ENCODE measurements around the gene THBD. TPM values are rescaled to one million over a fixed set of nuclear protein-coding genes. Genes with fewer than 3 reads are reported as not detected.

Gene THBD
- total and polyA plus RNA-seq, 10 donors, result 7.2 to 255 (median 61.4) TPM

- Histone ChIP-seq H3K36me3 (peaks cover 0 to 35% (median 0%) of the 10 kb centered on the region in 6 donors), H3K27ac (peak overlapping the region in 4 of 8 donors; percentile 6 to 96 (median 50)), H3K27me3 (replicated peaks in 1 of 7) (no peaks in the 10 kb centered on the region), H3K9me3 (no peaks in the 10 kb centered on the region), H3K4me1 (peaks cover 3 to 67% (median 47%) of the 10 kb centered on the region in 6 donors), H3K4me3 (peak overlapping the region in 1 of 8 donors; percentile 67)
- WGBS, 5 donors, result 69 to 83% (median 79%) methylated on average over 9 of the region's 9 CpGs
- no peak for DNase-seq
- TF ChIP-seq CTCF (IDR thresholded peaks at IDR 0.05 in 8 of 11, conservative IDR thresholded peaks at IDR 0.05 in 3 of 11), result no peak
- TF ChIP-seq POLR2A (IDR thresholded peaks at IDR 0.05), result no peak
- TF ChIP-seq POLR2AphosphoS5 (IDR thresholded peaks at IDR 0.05), result no peak
- intact Hi-C loops (cut with DNase I; ENCODE audit: low total_unique reads), result no loop called here
Observed at GRCh38 chr20:23081263-23081819, 31.9 kb upstream of the THBD start.

GRCh38 chr20:23080521-23080920, 31.0 kb upstream of the THBD start:
- peak overlapping the region in 4 of 8 donors; percentile 6 to 96 (median 50) for H3K27ac ChIP-seq
- peaks cover 2 to 59% (median 39%) of the 10 kb centered on the region in 6 donors for H3K4me1 ChIP-seq
- H3K9me3 ChIP-seq, result no peaks in the 10 kb centered on the region
- intact Hi-C loops (cut with DNase I; ENCODE audit: low total_unique reads), result no loop called here
- H3K36me3 ChIP-seq, result peaks cover 0 to 35% (median 0%) of the 10 kb centered on the region in 6 donors
- H3K4me3 ChIP-seq, result peak overlapping the region in 1 of 8 donors; percentile 67
- WGBS, 5 donors, result 62 to 82% (median 70%) methylated on average over 10 of the region's 10 CpGs
- TF ChIP-seq POLR2AphosphoS5 (IDR thresholded peaks at IDR 0.05), result peak in 1 of 3 donors; percentile 65
- TF ChIP-seq CTCF (IDR thresholded peaks at IDR 0.05 in 8 of 11, conservative IDR thresholded peaks at IDR 0.05 in 3 of 11), result no peak
- H3K27me3 ChIP-seq (replicated peaks in 1 of 7), result no peaks in the 10 kb centered on the region
- no peak for DNase-seq

GRCh38 chr20:23079926-23080325, 30.5 kb upstream of the THBD start:
- no peak for DNase-seq
- no peaks in the 10 kb centered on the region for H3K27me3 ChIP-seq (replicated peaks in 1 of 7)
- H3K4me3 ChIP-seq, result no peak overlapping the region
- H3K4me1 ChIP-seq, result peaks cover 0 to 53% (median 34%) of the 10 kb centered on the region in 6 donors
- H3K27ac ChIP-seq, result peak overlapping the region in 1 of 8 donors; percentile 96
- peaks cover 0 to 39% (median 0%) of the 10 kb centered on the region in 6 donors for H3K36me3 ChIP-seq
- no peaks in the 10 kb centered on the region for H3K9me3 ChIP-seq
- intact Hi-C loops (cut with DNase I; ENCODE audit: low total_unique reads), result no loop called here
- 77 to 90% (median 84%) methylated on average over 2 of the region's 2 CpGs for WGBS, 5 donors
- TF ChIP-seq POLR2AphosphoS5 (IDR thresholded peaks at IDR 0.05), result no peak
- TF ChIP-seq POLR2A (IDR thresholded peaks at IDR 0.05), result no peak
- no peak for TF ChIP-seq CTCF (IDR thresholded peaks at IDR 0.05 in 8 of 11, conservative IDR thresholded peaks at IDR 0.05 in 3 of 11)

- Histone ChIP-seq H3K4me3 (no peak overlapping the region), H3K36me3 (peaks cover 0 to 46% (median 0%) of the 10 kb centered on the region in 6 donors), H3K27me3 (replicated peaks in 1 of 7) (no peaks in the 10 kb centered on the region), H3K9me3 (no peaks in the 10 kb centered on the region), H3K4me1 (peaks cover 0 to 44% (median 25%) of the 10 kb centered on the region in 6 donors), H3K27ac (no peak overlapping the region)
- DNase-seq, result no peak
- intact Hi-C loops (cut with DNase I; ENCODE audit: low total_unique reads), result no loop called here
- WGBS, 5 donors, result 81 to 91% (median 86%) methylated on average over 6 of the region's 6 CpGs
- TF ChIP-seq CTCF (IDR thresholded peaks at IDR 0.05 in 8 of 11, conservative IDR thresholded peaks at IDR 0.05 in 3 of 11) (no peak), POLR2A (IDR thresholded peaks at IDR 0.05) (no peak), POLR2AphosphoS5 (IDR thresholded peaks at IDR 0.05) (no peak)
Observed at GRCh38 chr20:23079016-23079351, 29.5 kb upstream of the THBD start.

Data from spleen (tissue), 11 donors.